ENCODE data around the gene KCNV2. TPM values are rescaled to one million over a fixed set of nuclear protein-coding genes. Genes with fewer than 3 reads are reported as not detected.

The KCNV2 gene
- total and polyA plus RNA-seq, 2 experiments from 2014 or later: 0.60 TPM; not detected in 1

- no peak for TF ChIP-seq ZNF462 (CRISPR knock-in tag; IDR thresholded peaks at IDR 0.05)
- no peak for TF ChIP-seq JUNB (IDR thresholded peaks at IDR 0.05; ENCODE audit: unreplicated experiment)
- no peak for TF ChIP-seq CTCF (conservative IDR thresholded peaks at IDR 0.05; ENCODE audit: low read depth in 2 of 2)
Observed at GRCh38 chr9:2743937-2744529, 26.7 kb downstream of the KCNV2 start (continued).

GRCh38 chr9:2745560-2746380, 28.5 kb downstream of the KCNV2 start:
- no peak overlapping the region for H3K4me2 ChIP-seq
- Mint-ChIP-seq H3K36me3 (ENCODE audit: low read depth) (peaks cover 13% of the 10 kb centered on the region), H3K9me3 (no peaks in the 10 kb centered on the region), H3K27me3 (ENCODE audit: insufficient read depth, low read depth, poor library complexity) (no peaks in the 10 kb centered on the region), H3K4me1 (peaks cover 10% of the 10 kb centered on the region), H3K4me3 (no peak overlapping the region), H3K27ac (no peak overlapping the region; the same call in 1 of the 2 replicates)
- no peak overlapping the region for H3K27ac ChIP-seq (ENCODE audit: low read depth)
- no peaks in the 10 kb centered on the region for H3K4me1 ChIP-seq (ENCODE audit: insufficient read depth)
- H3F3A ChIP-seq (replicated peaks; ENCODE audit: low read depth): no peaks in the 10 kb centered on the region
- H2AFZ ChIP-seq: no peak overlapping the region
- DNase-seq (ENCODE audit: low spot score) (no peak), ATAC-seq (peak; percentile 44; the same call in 2 of the 3 replicates)
- peaks cover 8% of the 10 kb centered on the region; the same call in 1 of the 2 replicates for H3K9me2 ChIP-seq (ENCODE audit: insufficient read depth)
- no peaks in the 10 kb centered on the region for H3K79me2 ChIP-seq (replicated peaks; ENCODE audit: insufficient read depth)
- H3K27me3 ChIP-seq (ENCODE audit: insufficient read depth): no peaks in the 10 kb centered on the region
- H3K4me3 ChIP-seq: no peak overlapping the region
- peaks cover 4% of the 10 kb centered on the region for H3K36me3 ChIP-seq (ENCODE audit: insufficient read depth)
- H4K20me1 ChIP-seq (replicated peaks; ENCODE audit: insufficient read depth): 0 out of 2 replicates have a peak, but pooled peaks cover 3% of the 10 kb centered on the region
- TF ChIP-seq REST (IDR thresholded peaks at IDR 0.05; ENCODE audit: unreplicated experiment) (no peak), EZH2phosphoT487 (IDR thresholded peaks at IDR 0.05; ENCODE audit: unreplicated experiment) (no peak), EZH2 (IDR thresholded peaks at IDR 0.05; ENCODE audit: low read depth, unreplicated experiment) (no peak), CREB1 (CRISPR knock-in tag; IDR thresholded peaks at IDR 0.05; ENCODE audit: low read depth) (no peak), ETS1 (IDR thresholded peaks at IDR 0.05) (no peak)

Measured in GM23338 (cell line).